Measurements from ENCODE around the gene LRSAM1.
A peak's percentile ranks its signal among the peaks of the same experiment; 100 is the strongest.

The LRSAM1 gene

GRCh38 chr9:127450830-127451607, at the start of gene LRSAM1, which contains the start of gene RPL12:
Gene LRSAM1 (plus strand): TSS chr9:127451510. CDS start chr9:127454528, 3,018 bp downstream.
Gene RPL12 (minus strand): TSS chr9:127451406. CDS start chr9:127451317, 89 bp downstream.
- peak; percentile 95 for DNase-seq (ENCODE audit: low read depth)

GRCh38 chr9:127402401-127403090, 48.8 kb upstream of the LRSAM1 start:
- no peak for DNase-seq (ENCODE audit: low read depth)

GRCh38 chr9:127403507-127404192, 47.7 kb upstream of the LRSAM1 start:
- no peak for DNase-seq (ENCODE audit: low read depth)

GRCh38 chr9:127404631-127405030, 46.7 kb upstream of the LRSAM1 start:
- no peak for DNase-seq (ENCODE audit: low read depth)

- no peak for DNase-seq (ENCODE audit: low read depth)
Measured at GRCh38 chr9:127405344-127406125, 45.8 kb upstream of the LRSAM1 start.

- DNase-seq (ENCODE audit: low read depth) = no peak
Measured at GRCh38 chr9:127406799-127407491, 44.4 kb upstream of the LRSAM1 start.

- no peak for DNase-seq (ENCODE audit: low read depth)
Measured at GRCh38 chr9:127407492-127407843, 43.8 kb upstream of the LRSAM1 start.

- no peak for DNase-seq (ENCODE audit: low read depth)
Measured at GRCh38 chr9:127411122-127411521, 40.2 kb upstream of the LRSAM1 start.

GRCh38 chr9:127415141-127415540, 36.2 kb upstream of the LRSAM1 start:
- no peak for DNase-seq (ENCODE audit: low read depth)

GRCh38 chr9:127415657-127416056, 35.7 kb upstream of the LRSAM1 start:
- no peak for DNase-seq (ENCODE audit: low read depth)

- DNase-seq (ENCODE audit: low read depth) = no peak
Measured at GRCh38 chr9:127417131-127418036, 33.9 kb upstream of the LRSAM1 start.

GRCh38 chr9:127418037-127418471, 33.3 kb upstream of the LRSAM1 start:
- DNase-seq (ENCODE audit: low read depth) = peak; percentile 22

GRCh38 chr9:127419348-127419747, 32.0 kb upstream of the LRSAM1 start:
- DNase-seq (ENCODE audit: low read depth) = no peak

GRCh38 chr9:127421057-127421456, 30.3 kb upstream of the LRSAM1 start:
- no peak for DNase-seq (ENCODE audit: low read depth)

- no peak for DNase-seq (ENCODE audit: low read depth)
Measured at GRCh38 chr9:127422133-127422782, 29.1 kb upstream of the LRSAM1 start.

- no peak for DNase-seq (ENCODE audit: low read depth)
Measured at GRCh38 chr9:127422787-127423186, 28.5 kb upstream of the LRSAM1 start.

GRCh38 chr9:127423476-127423933, 27.8 kb upstream of the LRSAM1 start:
- DNase-seq (ENCODE audit: low read depth) = no peak

GRCh38 chr9:127423934-127424675, 27.2 kb upstream of the LRSAM1 start, which contains the start of gene ZNF79:
Gene ZNF79 (plus strand): TSS chr9:127424382. CDS start chr9:127424788, 406 bp downstream.
- peak; percentile 82 for DNase-seq (ENCODE audit: low read depth)

GRCh38 chr9:127424676-127424999, 26.7 kb upstream of the LRSAM1 start:
- DNase-seq (ENCODE audit: low read depth) = no peak

Measured in stimulated activated CD4-positive, alpha-beta T cell treated with anti-CD3 and anti-CD28 coated beads, Interleukin-2, amount 100 ng/mL, for 4 hours (primary cell).